K562 (cell line): ENCODE measurements around the gene FOXA3. TPM values are rescaled to one million over a fixed set of nuclear protein-coding genes. Genes with fewer than 3 reads are reported as not detected.
A peak's percentile ranks its signal among the peaks of the same experiment; 100 is the strongest.

Experiments used
- FIP1L1 ChIP-seq: fragments of 200-400 bp; formaldehyde crosslinking; IDR thresholded peaks from 2 replicates; pipeline ENCODE4 v1.6.1; 2018; ENCODE audit warnings: mild to moderate bottlenecking, low read depth, low read length; ENCODE audit not compliant: poor library complexity, severe bottlenecking
- HCFC1 ChIP-seq: IDR thresholded peaks from 2 replicates; pipeline ENCODE4 v1.6.1; 2012; ENCODE audit warnings: low read depth, low read length, improper control_type of control experiment
- MBD2 ChIP-seq: sonication (generic); IDR thresholded peaks from 2 replicates; pipeline ENCODE4 v1.6.1; 2016; ENCODE audit warnings: low read depth, borderline replicate concordance
- MCM7 ChIP-seq, 2 experiments: fragments of 450-650 bp; IDR thresholded peaks; 2 replicates each; pipeline ENCODE4 v1.6.1; 2016 to 2018
- NFIC ChIP-seq: fragments of 450-650 bp; IDR thresholded peaks from 2 replicates; pipeline ENCODE4 v1.6.1; 2017; ENCODE audit warnings: mild to moderate bottlenecking, inconsistent platforms
- RBM25 ChIP-seq: fragments of 200-400 bp; formaldehyde crosslinking; IDR thresholded peaks from 2 replicates; pipeline ENCODE4 v1.6.1; 2018; ENCODE audit warnings: low read length, low read depth, moderate library complexity; ENCODE audit not compliant: severe bottlenecking
- SIN3B ChIP-seq: fragments of 450-650 bp; IDR thresholded peaks from 2 replicates; pipeline ENCODE4 v1.6.1; 2017; ENCODE audit warnings: low read depth, mild to moderate bottlenecking, moderate library complexity
- polyA plus RNA-seq, 8 experiments: library from polyadenylated mRNA; depleted of rRNA in 4 of 8; stranded (reverse) in 5 of 8; unstranded in 3 of 8; fragments of >200 nt; fragmentation: Nextera tagmentation in 2 of 8; fragmentation: Illumina TruSeq in 1 of 8; extraction: Ambion mirVana in 2 of 8; extraction: Trizol in 1 of 8; gene quantifications; 2 replicates each; pipeline versions ENCODE4 v1.2.1 to v1.2.3, GENCODE V29; 2011 to 2014; ENCODE audit warnings: inconsistent platforms in 1 of 8, missing spikeins in 1 of 8
- total RNA-seq, 7 experiments: library from RNA; depleted of rRNA in 6 of 7; stranded (reverse); fragments of >200 nt in 6 of 7; fragmentation: Illumina TruSeq in 2 of 7; extraction: Trizol in 2 of 7; gene quantifications; 2 replicates each; pipeline versions ENCODE4 v1.2.1 to v1.2.3, GENCODE V29; 2011 to 2021; ENCODE audit warnings: low replicate concordance in 1 of 7
- TF ChIP-seq, protein P1 (sequence below), 2 experiments: fragments of 450-650 bp in 1 of 2; sonication (generic) in 1 of 2; formaldehyde crosslinking in 1 of 2; IDR thresholded peaks; 2 replicates each; pipeline versions ENCODE4 v1.7.1 to v1.9.0; 2016 to 2022; ENCODE audit warnings: inconsistent platforms in 1 of 2, mild to moderate bottlenecking in 1 of 2, missing genetic modification reagents in 1 of 2
- TF ChIP-seq, protein P2 (sequence below): IDR thresholded peaks from 2 replicates; pipeline ENCODE4 v1.6.1; 2016; ENCODE audit warnings: missing genetic modification characterization, missing compliant biosample characterization
- TF ChIP-seq, protein P3 (sequence below): sonication (generic); formaldehyde crosslinking; IDR thresholded peaks from 2 replicates; pipeline ENCODE4 v1.8.1; 2023; ENCODE audit warnings: mild to moderate bottlenecking, missing genetic modification reagents
- TF ChIP-seq, protein P4 (sequence below): sonication (generic); formaldehyde crosslinking; IDR thresholded peaks from 2 replicates; pipeline ENCODE4 v1.8.0; 2022; ENCODE audit warnings: mild to moderate bottlenecking, missing genetic modification reagents
- TF ChIP-seq, protein P5 (sequence below): fragments of 250-450 bp; sonication (Bioruptor Pico); IDR thresholded peaks from 2 replicates; pipeline ENCODE4 v1.8.0; 2021; ENCODE audit warnings: moderate library complexity, mild to moderate bottlenecking, inconsistent platforms

FOXA3 gene
- total and polyA plus RNA-seq, 9 of the 15 experiments (the other 6 are each of a cell fraction or from before 2014, with no cell fraction given): 1.3 to 15.5 (median 4.7) TPM

DNA sequence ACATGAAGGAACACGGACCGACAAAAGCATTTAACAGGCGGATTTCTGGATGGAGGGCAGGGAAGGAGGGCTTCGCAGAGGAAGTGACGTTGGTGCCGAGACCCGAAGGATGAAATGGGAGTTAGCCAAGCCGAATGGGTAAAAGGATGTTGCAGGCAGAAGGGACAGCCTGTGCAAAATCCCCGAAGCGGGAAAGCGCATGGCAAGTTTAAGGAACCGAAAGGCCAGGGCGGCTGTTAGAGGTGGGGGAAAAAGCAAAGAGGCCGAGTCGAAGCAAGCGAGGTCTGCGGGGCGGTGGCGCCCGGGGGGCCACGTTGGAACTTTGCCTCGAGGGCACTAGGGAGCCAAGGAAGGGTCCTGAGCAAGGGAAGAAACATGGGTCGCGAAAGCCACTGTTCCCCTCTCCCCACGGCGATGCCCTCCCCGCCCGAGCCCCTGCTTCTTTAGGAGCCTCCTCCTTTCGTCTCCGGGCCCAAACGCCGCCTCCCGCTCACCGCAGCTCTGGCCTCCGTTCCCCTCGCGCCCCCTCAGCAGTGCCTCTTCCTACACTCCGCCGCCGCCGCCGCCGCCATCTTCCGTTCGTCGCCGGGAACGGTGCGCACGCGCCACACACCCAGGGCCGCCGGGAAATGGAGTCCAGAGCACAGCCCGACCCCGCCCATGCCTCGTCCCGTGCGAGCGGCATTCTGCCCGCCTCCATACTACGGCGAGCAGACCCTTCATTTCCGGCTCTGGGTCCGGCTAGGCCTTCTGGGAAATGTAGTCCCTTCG is 1.4 kb upstream of the FOXA3 start, which contains the start of gene SYMPK (continued):
- TF ChIP-seq, protein P1, sequence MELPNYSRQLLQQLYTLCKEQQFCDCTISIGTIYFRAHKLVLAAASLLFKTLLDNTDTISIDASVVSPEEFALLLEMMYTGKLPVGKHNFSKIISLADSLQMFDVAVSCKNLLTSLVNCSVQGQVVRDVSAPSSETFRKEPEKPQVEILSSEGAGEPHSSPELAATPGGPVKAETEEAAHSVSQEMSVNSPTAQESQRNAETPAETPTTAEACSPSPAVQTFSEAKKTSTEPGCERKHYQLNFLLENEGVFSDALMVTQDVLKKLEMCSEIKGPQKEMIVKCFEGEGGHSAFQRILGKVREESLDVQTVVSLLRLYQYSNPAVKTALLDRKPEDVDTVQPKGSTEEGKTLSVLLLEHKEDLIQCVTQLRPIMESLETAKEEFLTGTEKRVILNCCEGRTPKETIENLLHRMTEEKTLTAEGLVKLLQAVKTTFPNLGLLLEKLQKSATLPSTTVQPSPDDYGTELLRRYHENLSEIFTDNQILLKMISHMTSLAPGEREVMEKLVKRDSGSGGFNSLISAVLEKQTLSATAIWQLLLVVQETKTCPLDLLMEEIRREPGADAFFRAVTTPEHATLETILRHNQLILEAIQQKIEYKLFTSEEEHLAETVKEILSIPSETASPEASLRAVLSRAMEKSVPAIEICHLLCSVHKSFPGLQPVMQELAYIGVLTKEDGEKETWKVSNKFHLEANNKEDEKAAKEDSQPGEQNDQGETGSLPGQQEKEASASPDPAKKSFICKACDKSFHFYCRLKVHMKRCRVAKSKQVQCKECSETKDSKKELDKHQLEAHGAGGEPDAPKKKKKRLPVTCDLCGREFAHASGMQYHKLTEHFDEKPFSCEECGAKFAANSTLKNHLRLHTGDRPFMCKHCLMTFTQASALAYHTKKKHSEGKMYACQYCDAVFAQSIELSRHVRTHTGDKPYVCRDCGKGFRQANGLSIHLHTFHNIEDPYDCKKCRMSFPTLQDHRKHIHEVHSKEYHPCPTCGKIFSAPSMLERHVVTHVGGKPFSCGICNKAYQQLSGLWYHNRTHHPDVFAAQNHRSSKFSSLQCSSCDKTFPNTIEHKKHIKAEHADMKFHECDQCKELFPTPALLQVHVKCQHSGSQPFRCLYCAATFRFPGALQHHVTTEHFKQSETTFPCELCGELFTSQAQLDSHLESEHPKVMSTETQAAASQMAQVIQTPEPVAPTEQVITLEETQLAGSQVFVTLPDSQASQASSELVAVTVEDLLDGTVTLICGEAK (IDR thresholded peaks at IDR 0.05): peak; percentile 98
- TF ChIP-seq, protein P1 (CRISPR knock-in tag; IDR thresholded peaks at IDR 0.05): no peak
- TF ChIP-seq, protein P2, sequence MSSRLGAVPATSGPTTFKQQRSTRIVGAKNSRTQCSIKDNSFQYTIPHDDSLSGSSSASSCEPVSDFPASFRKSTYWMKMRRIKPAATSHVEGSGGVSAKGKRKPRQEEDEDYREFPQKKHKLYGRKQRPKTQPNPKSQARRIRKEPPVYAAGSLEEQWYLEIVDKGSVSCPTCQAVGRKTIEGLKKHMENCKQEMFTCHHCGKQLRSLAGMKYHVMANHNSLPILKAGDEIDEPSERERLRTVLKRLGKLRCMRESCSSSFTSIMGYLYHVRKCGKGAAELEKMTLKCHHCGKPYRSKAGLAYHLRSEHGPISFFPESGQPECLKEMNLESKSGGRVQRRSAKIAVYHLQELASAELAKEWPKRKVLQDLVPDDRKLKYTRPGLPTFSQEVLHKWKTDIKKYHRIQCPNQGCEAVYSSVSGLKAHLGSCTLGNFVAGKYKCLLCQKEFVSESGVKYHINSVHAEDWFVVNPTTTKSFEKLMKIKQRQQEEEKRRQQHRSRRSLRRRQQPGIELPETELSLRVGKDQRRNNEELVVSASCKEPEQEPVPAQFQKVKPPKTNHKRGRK (tag): no peak
- TF ChIP-seq, protein P3, sequence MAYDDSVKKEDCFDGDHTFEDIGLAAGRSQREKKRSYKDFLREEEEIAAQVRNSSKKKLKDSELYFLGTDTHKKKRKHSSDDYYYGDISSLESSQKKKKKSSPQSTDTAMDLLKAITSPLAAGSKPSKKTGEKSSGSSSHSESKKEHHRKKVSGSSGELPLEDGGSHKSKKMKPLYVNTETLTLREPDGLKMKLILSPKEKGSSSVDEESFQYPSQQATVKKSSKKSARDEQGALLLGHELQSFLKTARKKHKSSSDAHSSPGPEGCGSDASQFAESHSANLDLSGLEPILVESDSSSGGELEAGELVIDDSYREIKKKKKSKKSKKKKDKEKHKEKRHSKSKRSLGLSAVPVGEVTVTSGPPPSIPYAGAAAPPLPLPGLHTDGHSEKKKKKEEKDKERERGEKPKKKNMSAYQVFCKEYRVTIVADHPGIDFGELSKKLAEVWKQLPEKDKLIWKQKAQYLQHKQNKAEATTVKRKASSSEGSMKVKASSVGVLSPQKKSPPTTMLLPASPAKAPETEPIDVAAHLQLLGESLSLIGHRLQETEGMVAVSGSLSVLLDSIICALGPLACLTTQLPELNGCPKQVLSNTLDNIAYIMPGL (CRISPR knock-in tag): peak; percentile 29; the same call in 1 of the 2 replicates
- TF ChIP-seq RBM25 (peak; percentile 55), FIP1L1 (peak; percentile 48), MCM7 (IDR thresholded peaks at IDR 0.05) (no peak), HCFC1 (peak; percentile 99), NFIC (0 out of 2 replicates have a peak, but pooled peaks have one; percentile 24), MBD2 (peak; percentile 95), SIN3B (peak; percentile 66)
- TF ChIP-seq, protein P4, sequence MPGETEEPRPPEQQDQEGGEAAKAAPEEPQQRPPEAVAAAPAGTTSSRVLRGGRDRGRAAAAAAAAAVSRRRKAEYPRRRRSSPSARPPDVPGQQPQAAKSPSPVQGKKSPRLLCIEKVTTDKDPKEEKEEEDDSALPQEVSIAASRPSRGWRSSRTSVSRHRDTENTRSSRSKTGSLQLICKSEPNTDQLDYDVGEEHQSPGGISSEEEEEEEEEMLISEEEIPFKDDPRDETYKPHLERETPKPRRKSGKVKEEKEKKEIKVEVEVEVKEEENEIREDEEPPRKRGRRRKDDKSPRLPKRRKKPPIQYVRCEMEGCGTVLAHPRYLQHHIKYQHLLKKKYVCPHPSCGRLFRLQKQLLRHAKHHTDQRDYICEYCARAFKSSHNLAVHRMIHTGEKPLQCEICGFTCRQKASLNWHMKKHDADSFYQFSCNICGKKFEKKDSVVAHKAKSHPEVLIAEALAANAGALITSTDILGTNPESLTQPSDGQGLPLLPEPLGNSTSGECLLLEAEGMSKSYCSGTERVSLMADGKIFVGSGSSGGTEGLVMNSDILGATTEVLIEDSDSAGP (CRISPR knock-in tag): no peak
- TF ChIP-seq, protein P5, sequence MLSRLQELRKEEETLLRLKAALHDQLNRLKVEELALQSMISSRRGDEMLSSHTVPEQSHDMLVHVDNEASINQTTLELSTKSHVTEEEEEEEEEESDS (CRISPR knock-in tag): no peak
